AG20443 (cell line): ENCODE data around the gene SPRY1.

Source experiments
- DNase-seq: peaks from one replicate; pipeline ENCODE4 v3.0.0; 2012; ENCODE audit warnings: low spot score, mixed read lengths

SPRY1 gene

DNA sequence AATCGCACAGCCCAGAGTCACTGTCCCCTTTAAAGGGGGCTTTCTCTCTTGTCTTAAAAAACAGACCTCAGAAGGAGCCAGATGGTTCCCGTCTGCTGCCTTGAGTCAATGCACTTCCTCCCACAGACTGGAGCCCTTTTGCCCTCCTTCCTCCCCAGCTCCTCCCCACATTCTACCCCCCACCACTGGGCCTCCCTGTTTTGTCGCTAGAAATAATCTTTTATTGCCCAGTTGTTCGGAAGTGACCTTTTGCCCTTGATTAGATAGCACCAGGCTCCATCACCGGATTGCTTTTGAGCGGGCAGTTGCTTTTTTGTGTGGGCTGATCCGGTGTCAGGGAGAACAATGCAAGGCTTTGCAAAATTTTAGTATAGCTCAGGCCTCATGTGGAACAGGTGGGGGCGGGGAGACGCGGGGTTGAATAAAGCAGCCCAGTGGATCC, 47.7 kb downstream of the SPRY1 start:
- DNase-seq, result peak; percentile 18

DNA sequence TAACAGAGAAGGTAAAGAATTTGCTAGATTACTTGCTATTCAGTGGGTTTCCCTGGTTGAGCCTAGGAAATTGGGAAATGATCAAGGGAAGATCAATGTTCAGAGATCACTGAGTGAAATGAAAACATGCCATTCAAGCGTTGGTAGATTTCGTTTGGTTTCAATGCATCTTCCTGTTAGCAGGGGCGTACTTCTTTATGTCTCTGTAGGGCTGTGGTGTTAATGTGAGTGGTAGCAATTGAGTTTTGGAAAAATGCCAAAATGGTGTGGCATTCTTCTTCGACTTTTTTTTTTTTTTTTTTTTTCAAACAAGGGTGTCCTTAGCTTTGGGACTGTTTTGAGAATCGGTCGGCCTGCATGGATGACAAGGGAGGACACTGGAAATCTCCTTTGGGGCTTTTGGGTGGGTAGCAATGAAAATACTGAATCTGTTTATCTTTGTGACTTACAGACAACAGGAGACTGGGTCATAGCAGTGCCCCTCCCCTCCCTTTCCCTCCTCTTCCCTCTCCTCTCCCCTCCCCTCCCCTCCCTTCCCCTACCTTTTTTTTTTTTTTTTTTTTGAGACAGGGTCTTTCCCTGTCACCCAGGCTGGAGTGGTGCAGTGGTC, 50.4 kb downstream of the SPRY1 start:
- no peak for DNase-seq

DNA sequence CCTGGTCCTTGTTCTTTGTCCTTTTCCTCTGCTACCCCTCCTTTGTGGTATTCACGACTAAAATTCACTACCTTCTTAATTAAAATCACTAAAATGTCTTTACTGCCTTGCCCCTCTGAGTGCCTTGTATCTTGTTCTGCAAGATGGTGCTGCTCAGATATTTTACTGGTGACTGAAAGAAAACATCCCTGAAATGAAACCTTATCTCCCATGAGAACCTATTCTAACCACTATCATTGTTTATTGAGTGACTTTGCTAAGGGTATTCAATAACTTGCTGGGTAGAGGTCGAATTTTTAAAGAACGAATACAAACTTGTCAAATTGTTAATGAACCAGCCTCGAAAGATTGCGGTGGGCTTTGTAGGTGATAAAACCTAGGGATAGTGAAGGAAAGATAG, 52.8 kb downstream of the SPRY1 start:
- DNase-seq, result no peak

DNA sequence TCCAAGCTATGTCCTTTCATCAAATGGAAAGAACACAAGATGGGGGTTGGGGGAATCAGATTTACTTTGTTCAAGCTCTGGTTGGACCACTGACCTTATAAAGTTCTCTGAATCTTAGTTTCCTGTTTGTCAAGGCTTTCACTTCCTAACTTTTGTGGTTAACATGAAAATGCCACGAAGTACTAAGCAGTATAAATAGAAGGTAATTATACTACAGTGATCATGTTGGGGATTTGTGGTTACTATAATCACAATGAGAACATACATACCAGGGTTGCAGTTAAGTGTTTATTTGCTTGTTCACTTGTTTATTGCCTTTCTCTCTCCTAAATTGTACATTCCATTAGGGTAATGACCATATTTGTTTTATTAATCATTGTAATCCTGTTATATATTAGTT, 53.2 kb downstream of the SPRY1 start:
- DNase-seq, result no peak

DNA sequence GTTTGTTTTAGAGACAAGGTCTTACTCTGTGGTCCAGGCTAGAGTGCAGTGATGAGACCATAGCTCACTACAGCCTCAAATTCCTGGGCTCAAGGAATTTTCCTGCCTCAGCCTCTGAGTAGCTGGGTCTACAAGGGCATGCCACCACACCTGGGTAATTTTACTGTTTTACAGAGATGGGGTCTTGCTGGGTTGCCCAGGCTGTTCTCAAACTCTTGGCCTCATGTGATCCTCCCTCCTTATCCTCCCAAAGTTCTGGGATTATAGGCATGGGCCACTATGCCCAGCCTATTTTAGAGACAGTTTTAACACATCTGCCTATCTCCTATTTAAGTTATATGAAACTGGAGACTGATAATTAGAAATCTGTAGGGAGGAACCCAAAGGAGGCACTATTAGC, 53.8 kb downstream of the SPRY1 start:
- no peak for DNase-seq

DNA sequence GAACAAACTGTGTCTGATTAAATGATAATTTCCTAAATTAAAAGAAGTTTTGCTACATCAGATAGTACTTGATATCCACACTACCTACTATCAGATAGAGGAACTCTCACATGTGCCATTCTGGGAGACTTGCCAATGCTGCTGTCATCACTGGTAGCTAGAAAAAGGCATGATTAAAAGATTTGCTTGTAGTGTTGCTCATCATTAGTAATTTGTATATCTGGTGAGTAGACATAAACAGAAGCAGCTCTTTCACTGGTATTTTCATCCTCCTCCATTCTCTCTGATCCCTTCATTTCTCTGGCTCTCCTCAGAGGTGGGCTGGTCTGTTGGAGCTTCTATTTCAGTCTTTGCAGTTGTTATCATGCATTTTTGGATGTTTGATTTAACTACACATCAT, 56.0 kb downstream of the SPRY1 start:
- peak; percentile 43 for DNase-seq

DNA sequence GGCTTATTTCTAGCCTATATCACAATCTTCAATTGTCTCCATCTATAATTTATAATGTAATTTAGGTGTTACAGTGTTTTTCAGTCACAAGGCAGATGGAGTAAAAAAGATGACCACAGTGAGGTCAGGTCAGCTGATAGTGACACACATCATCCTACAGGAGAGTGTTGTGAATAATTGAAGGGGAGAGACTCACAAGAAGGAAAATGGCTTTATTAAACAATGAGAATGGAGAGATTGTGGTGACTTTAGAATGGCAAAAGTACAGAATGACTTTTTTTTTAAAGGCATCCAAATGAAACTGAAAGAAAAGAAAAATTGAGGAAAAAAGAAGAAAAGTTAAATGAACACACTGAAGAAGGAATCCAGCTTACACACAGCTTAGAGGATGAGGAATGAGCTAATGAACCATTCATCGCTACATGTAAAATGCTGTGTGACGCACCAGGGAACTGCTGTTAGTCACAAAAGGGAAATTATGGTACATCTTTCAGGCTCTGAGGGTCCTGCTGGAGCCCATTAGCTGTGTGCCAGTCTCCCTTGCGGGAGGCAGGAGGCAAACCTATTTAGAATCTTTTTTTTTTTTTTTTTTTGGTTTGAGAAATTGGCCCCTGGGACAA, 56.6 kb downstream of the SPRY1 start:
- DNase-seq, result no peak
